Cardiac septum (tissue), 1 donor: ENCODE measurements around the gene TEPSIN. TPM values are rescaled to one million over a fixed set of nuclear protein-coding genes. Genes with fewer than 3 reads are reported as not detected.

Experiments used
- total RNA-seq: library from RNA; stranded (reverse); fragmentation: NEBNext Ultra II Directional; extraction: Animal tissue kit (Norgen Biotek cat#: 25700); gene quantifications from one replicate; pipeline ENCODE4 v1.2.1, GENCODE V29; 2021
- donor health status: DM: no; HTN: no; CAD: no.

TEPSIN gene
- total RNA-seq, 1 donor from 2014 or later, result 12.6 TPM

Other genes starting within 250 kb of the TEPSIN start
- gene CHMP6, start 247.2 kb downstream of the TEPSIN start, total RNA-seq, result 21.7 TPM
- gene BAIAP2, start 203.9 kb downstream of the TEPSIN start, total RNA-seq, result 9.8 TPM
- gene PVALEF, start 73.5 kb downstream of the TEPSIN start, total RNA-seq, result not detected
- gene AATK, start 72.8 kb downstream of the TEPSIN start, total RNA-seq, result 9.3 TPM
- gene CEP131, start 16.1 kb downstream of the TEPSIN start, total RNA-seq, result 6.8 TPM
- 61.0 TPM for gene NDUFAF8, start 263 bp upstream of the TEPSIN start, total RNA-seq
- gene SLC38A10, start 56.3 kb upstream of the TEPSIN start, total RNA-seq, result 36.0 TPM
- 13.5 TPM for gene BAHCC1, start 156.4 kb upstream of the TEPSIN start, total RNA-seq